ENCODE results near the gene DCP2.

Gene DCP2

DNA sequence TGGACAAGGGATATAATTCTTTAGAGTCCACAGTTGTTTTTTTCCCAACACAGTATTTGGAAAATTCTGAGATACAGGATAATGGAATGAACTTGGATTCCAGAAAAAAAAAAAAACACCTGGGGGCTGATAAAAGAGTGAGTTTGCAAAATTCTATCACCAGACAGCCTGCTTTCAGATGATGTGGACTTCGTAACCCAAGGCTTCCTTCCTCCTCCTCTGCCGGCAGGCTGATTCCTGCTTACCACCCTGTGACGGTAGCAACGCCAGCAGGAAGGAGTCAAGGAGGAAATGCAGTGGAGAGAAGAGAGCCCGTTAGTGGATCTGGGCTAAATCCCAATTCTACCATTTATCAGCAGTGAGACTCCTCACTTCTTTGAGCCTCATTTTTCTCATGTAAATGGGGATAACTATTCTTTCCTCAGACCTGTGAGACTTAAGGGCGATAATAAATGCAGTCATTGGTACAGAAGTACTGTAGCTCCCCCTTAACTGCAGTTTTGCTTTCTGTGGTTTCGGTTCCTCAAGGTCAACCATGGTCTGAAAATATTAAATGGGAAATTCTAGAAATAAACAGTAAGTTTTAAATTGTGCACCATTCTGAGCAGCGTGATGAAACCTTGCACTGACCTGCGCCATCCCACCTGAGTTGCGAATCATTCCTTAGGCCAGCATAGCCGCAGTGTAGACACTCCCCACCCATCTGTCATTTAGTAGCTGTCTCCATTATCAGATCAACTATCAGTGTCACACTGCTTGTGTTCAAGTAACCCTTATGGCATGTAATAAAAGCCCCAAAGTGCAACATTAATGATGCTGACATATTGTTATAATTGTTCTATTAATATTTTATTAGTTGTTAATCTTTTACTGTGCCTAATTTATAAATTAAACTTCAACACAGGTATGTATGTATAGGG, 71.4 kb downstream of the DCP2 start:
- peak; percentile 74 for DNase-seq (ENCODE audit: low spot score)

DNA sequence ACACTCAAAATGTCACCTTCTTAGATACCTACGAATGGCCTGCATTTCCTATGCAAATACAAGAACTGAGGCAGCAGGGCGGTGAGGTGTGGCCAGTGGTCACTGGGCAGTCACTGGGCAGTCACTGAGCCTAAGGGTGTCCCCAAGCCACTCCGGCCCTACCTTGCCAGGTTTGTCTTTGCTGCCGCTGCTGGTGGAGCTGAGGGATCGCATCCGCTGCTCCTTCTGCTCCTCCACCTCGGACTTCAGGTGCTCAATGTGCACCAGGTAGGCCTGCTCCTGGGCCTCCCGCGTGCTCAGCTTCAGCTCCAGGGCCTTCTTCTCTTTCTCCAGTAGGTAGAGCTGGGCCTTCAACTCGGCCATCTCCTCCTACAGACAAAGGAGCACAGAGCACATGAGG, 72.3 kb downstream of the DCP2 start:
- DNase-seq (ENCODE audit: low spot score): no peak

DNA sequence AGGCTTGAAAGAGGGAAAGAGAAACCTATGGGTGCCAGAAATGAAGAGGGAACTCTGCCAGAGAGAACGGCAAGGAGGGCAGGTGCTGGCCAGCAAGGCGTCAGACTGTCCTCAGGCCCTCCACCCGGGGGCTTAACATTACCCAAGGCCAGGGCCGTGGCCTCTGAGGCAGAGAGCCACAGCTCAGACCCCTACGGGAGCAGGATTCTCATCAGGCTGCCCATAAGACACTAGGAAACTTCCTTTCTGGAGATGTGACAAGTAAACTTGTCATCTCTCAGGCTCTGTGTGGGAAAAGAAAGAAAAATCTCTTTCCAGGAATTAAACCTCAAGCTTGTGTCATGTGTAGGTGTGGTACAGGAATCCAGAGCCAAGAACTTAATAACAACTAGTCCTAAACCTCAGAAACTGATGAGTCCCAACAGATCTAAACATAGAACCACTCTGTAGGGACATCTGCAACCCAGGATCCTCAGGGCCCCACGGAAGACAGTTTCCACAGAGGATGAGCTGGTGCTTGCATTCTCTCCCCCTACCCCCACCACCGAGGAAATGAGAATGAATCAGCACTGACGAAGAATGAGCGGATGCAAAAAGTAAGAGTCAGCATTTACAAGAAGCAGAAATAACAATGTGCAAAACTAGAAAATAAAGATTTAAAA, 74.3 kb downstream of the DCP2 start:
- DNase-seq (ENCODE audit: low spot score): no peak

DNA sequence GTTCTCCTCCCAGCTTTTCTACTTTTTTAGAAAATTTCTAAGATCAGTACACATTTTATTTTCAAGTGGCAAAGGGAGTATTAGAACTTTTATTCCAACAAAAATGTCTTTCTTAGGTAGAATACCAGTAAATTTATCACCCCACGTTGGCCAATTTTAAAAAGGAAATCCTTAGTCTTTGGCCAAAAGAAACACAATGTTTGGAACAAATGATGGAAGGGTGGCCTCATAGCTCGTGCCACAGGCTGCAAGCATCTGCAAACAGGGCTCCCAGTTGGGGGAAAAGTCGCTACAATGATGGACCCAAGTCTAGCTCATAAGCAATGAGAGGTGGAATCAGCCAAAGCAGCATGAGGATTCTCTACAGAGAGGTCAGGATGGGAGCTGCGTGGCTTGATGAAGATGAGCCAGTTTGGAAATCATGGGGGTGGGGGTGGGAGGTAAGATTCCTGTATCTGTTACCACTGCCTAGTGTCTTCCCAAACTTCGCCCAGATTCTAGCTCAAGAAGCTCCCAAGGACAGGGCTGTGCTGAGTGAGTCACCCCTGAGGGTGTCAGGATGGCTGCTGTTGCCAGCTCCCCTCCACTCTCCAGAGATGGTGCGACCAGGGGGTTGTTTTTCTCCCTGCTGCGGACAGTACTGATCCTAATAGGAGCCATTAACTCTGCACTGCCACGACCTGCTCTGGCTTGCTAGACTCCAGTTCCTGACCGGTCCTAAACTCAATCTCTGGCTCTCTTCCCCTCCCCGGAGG, 75.6 kb downstream of the DCP2 start:
- DNase-seq (ENCODE audit: low spot score): no peak

DNA sequence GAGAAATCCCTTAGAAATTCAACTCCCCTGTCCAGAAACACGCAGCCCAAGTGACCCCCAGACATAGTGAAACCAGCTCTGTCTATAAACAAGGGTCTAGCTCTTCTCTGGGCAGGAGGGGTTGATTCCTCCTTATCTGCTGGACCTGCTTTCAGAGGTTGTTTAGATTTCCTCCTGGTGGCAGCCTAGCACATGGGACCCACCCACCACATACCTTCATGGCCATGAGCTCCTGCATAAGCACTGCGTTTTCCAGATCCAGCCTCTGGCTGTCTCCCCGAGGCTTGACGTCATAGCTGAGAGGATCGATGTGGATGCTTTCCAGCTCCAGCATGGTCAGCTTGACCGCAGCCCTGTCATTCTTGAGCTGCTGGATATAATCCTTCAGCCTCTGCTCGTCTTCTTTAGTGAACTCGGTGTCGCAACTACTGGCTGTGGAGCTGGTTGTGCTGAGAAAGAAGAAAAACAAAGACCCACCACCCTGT, 77.0 kb downstream of the DCP2 start:
- DNase-seq (ENCODE audit: low spot score): no peak

DNA sequence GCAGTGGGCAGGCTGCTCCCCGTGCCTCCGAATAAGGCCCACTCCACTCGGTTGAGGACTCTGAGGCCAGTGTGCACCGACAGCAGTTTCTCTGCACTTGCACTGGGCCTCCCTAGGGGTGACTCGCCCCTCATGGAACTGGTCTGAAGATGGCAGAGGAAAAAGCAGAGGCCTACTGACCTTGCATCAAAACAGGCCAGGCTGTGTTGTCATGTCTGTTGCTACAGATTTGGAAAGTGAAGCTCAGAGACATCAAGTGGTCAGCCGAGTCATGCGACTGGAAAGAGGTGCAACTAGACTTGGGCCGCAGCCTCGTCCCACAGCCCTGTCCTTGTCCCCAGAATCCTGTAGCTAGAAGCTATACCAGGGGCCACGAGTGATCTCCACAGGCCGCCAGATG, 78.3 kb downstream of the DCP2 start:
- no peak for DNase-seq (ENCODE audit: low spot score)

DNA sequence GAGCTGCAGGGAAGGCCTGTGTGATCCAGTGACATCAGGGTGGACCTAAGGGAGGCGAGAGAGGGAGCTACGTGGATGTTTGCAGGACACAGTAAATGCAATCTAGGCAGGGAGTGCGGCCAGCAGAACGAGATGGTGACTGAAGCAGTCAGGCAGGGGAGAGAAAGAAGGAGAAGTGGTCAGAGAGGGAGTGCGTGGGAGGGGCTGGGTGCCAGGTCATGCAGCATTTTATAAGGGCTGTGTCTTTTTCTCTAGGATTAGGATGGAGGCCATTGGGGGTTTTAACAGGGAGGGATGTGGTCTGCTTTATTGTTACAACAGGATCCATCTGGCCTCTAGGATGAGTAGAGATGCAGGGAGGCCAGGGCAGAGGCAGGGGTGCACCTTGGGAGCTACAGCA, 80.4 kb downstream of the DCP2 start:
- DNase-seq (ENCODE audit: low spot score): no peak

DNA sequence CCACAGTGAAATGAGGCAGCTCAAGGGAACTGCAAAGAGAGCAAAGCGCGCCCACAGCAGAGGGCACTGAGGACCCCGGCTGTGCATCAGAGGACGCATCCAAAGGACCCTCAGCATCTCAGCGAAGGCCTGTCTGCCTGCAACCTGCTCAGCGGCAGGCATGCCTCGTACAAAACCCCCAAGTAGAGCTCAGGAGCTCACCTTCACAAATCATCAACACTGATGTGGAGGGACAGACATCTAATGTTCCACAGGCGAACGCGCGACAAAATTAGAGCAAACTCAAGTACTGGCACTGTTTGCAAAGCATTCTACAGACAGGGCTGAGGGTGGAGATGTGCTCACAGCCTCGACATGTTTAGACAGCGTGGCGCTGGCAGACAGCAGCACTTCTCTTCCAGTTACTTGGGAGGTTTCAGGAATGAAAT, 81.0 kb downstream of the DCP2 start:
- DNase-seq (ENCODE audit: low spot score): no peak

DNA sequence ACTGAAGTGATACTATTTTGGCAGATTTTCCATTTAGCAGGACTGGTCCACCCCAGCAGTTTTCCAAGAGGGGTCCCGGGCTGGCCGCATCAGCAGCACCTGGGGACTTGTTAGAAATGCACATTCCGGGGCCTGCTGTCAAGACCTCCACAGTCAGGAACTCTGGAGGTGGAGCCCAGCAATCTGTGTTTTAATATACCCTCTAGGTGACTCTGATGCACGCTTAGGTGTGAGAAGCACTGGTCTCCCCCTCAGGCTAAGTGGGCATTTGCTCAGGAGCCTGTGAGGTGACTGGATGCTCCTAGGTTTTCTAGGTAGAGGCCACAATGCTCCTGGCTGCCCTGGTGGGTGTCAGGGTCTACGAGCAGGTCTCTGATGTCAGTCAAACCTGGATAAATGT, 81.7 kb downstream of the DCP2 start:
- no peak for DNase-seq (ENCODE audit: low spot score)

DNA sequence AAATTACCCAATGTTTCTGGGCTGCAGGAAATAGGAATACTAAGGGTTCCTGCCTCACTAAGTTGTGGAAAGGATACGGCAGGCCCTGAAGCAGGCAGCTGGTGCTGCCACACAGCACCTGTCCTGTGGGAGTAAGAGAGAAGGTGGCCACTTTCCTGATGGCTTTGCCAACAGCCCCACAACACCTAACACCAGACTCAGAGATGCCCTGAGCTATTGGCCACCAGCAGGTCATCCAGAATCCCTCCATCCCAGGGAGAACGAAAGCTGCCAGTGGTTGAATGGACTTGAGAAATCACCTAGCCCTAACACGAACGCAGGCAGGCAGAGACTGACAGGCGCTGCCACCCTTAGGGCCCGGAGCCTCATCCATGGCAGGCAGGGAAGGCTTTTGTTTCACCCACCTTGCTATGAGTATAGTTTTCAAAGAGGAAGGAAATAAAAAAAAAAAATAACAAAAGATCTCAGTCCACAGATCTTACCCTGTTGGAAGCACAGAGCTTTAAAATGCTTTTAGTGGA, 82.2 kb downstream of the DCP2 start:
- DNase-seq (ENCODE audit: low spot score): no peak

DNA sequence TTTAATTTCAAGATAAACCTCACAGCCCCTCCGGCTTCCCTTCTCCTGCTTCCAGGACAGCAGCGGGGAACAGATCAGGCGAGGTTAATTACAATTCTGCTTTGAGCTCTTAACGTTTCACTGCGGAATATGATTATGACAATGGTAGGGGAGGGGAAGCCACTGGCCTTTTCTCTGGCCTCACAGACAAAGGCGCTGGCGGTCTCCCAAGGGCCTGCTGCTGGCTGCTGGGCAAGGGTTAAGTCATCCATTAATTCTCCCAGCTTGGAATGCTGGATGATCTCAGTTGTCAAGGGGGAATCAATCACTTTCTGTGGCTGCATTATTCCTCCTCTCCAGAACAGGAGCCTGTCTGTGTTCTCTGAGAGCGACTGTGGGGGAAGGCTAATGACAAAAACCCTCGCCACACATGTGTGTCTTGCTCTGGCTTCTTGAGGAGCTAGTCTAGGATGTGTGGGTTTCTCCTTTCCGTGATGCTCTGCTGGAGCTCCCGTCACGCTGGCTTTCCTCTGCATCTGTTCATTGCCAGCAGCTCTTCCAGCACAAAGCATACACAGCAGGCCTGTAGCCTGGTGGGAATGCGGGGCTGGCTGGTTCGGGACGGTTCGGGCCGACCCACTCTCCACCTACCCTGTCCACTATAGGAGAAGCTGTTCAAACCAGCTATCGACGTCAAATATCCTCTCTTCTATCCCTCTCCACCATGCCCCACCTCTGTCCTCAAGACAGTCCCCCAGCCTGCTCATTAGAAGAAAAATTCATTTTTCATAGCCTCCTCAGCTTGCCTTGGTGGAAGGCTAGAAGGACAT, 82.8 kb downstream of the DCP2 start:
- peak; percentile 55 for DNase-seq (ENCODE audit: low spot score)

DNA sequence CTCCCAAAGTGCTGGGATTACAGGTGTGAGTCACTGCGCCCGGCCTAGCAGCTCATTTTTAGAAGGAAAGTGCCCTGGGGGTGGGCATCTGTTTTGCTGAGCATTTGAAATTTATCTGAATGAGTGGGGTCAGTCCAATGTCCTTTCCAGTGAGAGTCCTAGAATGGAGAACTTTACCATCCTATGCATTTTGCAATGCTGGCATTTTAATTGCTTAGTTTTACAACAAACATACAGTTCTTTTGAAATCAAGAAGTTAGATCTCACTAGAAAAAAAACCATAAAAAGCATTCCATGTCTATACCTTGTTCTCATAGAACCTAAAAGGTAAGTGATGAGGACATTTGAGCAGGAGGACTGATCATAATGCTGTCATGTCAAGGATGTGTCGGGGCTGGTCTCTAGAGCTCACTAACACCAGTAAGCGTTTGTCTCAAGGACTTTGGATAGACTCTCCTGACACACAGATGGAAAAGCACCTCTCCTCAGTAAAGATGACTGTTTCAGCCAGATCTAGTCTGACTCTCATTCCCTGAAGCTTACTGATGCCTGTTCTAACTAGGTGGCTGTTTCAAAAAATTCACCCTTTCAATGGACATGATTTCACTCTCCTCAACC, 83.9 kb downstream of the DCP2 start:
- DNase-seq (ENCODE audit: low spot score): no peak

DNA sequence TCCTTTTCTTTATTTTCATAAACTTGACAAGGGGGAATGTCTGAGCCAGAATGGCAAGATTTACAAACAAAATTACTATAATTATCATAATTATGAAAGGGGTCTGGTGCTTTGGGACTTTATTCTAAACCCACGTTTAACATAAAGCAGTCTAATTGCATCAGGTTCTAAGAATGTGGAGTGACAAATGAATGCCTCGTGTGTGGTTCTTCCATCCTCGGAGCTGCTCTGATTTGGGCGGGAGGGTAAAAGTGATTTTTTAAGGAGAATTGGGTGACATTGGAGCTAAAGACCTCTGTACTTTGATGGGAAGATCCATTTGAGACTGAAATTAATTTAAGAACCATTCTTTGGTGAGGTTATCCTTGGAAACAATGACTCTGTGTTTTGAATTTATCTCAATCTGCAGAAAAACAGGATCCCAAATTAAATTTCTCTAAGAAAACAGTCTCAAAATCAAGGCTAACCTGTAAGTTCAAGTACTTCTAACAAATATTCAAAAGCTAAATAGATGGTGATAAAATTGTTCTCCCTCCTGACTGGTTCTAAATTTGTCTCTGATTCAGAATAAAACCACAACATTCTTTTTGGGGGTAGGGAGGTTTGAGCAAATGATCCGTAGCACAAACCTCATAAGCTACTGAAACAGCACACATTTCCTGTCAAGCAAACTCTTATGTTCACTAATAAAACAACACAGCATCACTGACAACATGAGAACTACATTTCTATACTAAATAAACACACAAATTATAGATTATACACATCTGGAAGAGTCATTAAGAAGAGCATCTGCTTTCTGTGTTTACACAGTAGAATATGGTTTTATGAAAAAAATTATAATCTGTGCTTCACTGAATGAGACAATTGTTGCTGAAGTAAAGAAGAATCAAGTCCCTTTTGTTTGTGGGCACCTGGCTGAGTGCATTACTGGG, 85.5 kb downstream of the DCP2 start:
- no peak for DNase-seq (ENCODE audit: low spot score)

DNA sequence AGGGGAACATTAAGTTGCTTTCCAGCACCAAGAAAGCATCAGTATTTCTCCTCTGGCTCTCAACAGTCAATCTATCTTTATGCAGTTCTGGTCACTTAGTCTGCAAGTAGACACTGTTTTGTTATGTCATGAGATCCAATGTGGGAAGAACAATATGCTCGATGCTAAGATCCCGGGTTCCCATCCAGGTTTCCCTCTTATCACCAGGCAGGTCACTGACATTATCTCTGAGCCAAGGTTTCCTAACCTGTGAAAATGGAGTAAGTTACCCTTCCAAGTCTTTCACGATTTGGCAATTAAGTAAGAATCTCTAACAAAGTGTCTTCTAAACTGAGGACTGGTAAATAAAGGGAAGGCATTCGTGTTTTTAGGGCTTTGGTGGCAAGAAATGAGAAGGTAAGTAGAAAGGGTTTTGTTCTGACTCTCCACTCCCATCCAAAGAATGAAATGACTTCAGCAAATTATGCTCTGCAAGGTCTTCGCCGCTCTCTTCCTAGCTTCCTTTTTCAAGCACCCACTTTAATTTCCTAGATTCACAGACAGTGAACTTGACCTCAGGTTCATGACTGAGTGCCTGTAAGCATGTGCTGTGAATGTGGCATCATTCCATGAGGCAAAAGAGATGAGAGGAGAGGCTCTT, 86.4 kb downstream of the DCP2 start:
- DNase-seq (ENCODE audit: low spot score): no peak

DNA sequence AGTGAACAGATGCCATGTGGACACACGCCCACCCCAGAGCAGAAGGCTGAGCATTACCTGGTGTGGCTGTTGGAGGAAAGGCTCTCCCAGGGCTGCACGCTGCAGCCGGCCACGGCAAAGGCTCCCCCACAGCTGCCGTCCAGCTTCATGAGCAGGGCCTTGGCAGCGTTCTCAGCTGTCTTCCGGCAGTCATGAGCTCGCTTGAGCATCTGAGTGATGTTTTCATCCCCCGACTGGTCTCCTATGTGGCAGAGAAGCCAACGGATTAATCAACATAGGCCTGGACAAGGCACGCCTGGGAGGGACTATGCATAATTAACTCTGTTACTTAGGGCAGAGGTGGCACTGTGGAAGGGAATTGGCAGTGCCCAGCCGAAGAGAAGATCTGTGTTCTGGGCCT, 87.3 kb downstream of the DCP2 start:
- DNase-seq (ENCODE audit: low spot score): no peak

DNA sequence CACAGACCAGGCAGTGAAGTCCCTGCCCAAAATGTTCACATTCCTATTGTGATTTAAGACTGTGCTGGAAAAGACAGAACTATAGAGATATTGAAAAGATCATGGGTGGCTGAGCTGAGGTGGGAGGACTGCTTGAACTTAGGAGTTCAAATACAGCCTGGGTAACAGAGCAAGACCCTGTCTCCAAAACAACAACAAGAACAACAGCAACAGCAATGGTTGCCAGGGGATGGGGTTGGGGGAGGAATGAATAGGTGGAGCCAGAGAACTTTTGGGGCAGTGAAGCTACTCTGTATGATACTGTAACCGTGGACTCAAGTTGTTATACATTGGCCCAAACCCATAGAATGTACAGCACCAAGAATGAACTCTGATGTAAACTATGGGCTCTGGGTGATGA, 88.2 kb downstream of the DCP2 start:
- no peak for DNase-seq (ENCODE audit: low spot score)

DNA sequence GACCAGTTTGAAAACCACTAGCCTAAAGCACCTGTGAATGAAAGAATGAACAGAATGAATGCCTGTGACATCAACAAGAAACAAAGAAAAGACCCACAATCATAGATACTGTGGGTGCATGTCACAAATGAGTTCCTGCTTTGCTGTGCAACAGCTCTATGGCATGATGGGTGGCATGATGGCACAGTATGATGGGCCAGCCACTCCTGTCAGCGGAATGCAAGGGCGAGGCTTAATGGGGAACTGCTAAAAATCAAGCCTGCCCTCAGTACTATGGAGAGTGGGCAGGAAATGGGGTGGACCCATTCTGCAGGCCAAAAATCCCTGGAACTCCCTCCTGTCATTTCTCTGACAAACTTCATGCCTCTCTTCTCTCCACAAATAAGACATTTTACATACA, 89.0 kb downstream of the DCP2 start:
- no peak for DNase-seq (ENCODE audit: low spot score)

DNA sequence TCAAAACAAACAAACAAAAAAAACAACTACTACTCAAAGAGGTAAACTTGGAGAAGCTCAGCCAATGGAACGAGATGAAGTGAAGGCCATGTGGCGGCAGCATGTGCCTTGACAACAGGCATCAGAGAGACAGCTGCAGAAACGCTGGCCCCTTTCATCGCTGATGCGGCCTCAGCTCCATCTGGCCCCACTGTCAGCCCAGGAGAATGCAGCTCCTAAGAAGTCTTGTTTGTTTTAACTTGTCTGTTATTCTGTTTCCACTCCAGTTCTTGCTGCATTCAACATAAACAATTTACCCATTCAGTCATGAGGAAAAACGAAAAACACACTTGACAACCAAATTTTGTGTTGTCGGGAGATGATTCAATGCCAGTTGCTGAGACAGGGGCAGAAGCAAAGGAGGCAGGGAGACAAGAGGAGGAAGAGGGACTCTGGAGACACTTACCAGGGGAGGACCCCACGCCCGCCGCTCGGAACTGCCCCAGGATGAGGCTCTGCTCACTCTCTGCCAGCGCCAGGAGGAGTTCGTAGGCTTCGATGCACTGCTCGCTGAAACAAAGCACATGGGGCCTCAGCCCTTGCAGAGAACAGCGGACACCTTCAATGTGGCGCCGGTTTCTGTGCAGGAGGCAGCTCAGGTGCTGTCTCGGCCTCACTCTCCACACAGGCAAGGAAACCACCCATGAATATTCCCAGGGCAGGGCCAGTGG, 91.2 kb downstream of the DCP2 start:
- peak; percentile 75 for DNase-seq (ENCODE audit: low spot score)

DNA sequence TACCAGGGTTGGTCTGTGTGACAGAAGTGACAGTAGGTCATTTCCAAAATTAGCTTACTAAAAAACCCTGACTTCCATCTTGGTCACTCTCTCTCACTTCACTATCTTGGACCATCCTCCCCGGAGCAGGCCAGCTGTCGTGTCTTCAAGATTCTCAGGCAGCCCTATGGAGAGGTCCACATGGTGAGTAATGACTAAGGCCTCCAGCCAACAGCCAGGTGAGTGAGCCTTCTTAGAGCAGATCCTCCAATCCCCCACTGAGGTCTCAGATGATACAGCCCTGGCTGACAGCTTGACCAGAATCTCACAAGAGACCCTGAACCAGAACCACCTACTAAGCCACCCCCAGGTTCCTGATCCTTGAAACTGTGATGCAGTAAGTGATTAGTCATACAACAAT, 92.0 kb downstream of the DCP2 start:
- no peak for DNase-seq (ENCODE audit: low spot score)

All from pons (tissue), 1 donor.